ENCODE data around the gene ANXA4. TPM values are rescaled to one million over a fixed set of nuclear protein-coding genes. Genes with fewer than 3 reads are reported as not detected.

ANXA4 gene
- polyA plus RNA-seq, 1 donor from 2014 or later: 121 TPM

DNA sequence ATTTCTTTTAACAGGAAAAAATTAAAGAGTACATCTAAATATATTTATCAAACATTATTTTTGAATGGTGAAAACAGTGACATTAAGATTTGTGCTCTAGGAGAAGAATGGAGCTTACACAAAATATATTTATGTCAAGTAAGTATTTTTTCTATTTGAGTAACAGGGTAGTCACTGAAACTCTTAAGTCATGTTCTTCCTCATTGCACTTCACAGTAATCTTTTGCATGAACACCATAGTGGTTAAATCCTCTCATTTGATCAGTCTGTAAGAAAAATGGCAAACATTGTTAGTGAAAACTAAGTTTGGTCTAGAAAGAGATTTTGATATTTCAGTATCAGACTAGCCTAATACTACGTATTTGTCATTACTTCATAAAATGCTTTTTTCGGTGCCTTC lies 95.6 kb downstream of the ANXA4 start:
- peaks cover 3% of the 10 kb centered on the region for H3K36me3 Mint-ChIP-seq

DNA sequence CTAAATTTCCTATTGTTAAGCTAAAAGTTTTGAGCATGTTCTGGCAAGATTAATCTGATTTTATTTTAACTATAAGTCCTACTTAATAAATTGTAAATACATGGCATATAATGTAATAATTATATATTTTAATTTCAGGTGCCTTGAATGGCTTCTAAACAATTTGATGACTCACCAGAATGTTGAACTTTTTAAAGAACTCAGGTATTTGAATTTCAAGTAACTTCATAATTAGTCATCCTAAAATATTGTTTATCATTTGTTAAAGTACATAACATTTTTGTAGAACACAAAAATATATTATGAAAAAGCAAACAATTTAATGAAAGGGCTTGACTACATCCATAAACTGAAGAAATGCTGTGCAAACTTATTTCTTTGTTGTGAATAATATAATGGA lies 102.1 kb downstream of the ANXA4 start:
- Mint-ChIP-seq H3K36me3 (peaks cover 1% of the 10 kb centered on the region), H3K4me1 (no peaks in the 10 kb centered on the region), H3K4me3 (no peak overlapping the region), H3K27ac (no peak overlapping the region), H3K9me3 (no peaks in the 10 kb centered on the region), H3K27me3 (no peaks in the 10 kb centered on the region)

More for the DNA sequence above, 95.6 kb downstream of the ANXA4 start:
- peaks cover 18 to 29% (median 25%) of the 10 kb centered on the region in 3 donors for H3K4me1 Mint-ChIP-seq
- H3K9me3 Mint-ChIP-seq: no peaks in the 10 kb centered on the region
- no peak overlapping the region for H3K27ac Mint-ChIP-seq
- no peak overlapping the region for H3K4me3 Mint-ChIP-seq
- H3K27me3 Mint-ChIP-seq: no peaks in the 10 kb centered on the region

DNA sequence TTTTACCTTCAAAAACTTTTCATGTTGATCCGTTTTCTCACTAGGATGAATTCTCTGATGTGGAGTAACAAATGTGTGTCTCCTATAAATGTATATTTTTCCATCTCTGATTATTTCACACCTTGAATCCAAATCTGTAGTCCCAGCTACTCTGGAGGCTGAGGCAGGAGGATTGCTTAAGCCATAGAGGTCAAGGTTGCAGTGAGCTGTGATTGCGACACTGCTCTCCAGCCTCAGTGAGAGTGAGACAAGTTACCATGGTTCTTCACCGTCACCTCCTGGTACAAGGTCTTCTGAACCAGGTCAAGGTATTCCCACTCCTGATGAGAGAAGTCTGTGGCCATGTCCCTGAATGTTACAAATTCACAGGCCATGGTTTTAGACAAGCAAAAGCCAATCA lies 102.6 kb downstream of the ANXA4 start:
- Mint-ChIP-seq H3K9me3 (no peaks in the 10 kb centered on the region), H3K36me3 (peaks cover 1% of the 10 kb centered on the region), H3K27me3 (no peaks in the 10 kb centered on the region), H3K4me1 (no peaks in the 10 kb centered on the region), H3K27ac (no peak overlapping the region), H3K4me3 (no peak overlapping the region)

DNA sequence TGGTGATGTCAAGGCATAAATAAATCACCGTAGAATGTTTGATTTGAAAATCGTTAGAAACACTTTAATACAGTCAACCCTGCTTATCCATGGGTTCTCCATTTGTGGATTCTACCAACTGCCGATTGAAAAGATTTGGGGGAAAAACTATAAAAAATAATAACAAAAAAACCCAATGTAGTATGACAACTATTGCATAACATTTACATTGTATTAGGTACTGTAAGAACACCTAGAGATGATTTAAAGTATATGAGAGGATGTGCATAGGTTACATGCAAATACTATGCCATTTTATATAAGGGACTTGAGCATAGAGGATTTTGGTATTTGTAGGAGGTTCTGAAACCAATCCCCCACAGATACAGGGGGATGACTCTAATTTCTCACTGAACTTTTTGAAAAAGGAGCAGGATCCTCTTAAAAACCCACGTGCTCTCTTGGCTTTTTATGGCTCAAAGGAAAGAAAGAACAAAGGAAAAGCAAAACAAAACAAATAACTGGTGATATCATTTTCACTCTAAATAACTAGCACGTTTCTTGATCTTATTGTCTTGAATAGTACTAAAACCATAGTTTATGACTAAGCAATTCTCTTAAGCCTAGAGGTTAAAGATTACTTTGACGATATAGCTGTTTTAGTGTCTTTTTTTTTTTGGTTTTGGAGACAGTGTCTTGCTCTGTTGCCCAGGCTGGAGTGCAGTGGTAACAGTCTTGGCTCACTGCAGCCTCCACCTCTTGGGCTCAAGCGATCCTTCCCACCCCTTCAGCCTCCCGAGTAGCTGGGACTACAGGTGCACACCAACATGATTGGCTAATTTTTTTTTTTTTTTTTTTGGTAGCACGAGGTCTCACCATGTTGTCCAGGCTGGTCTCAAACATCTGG lies 104.5 kb downstream of the ANXA4 start:
- H3K9me3 Mint-ChIP-seq: no peaks in the 10 kb centered on the region
- no peaks in the 10 kb centered on the region for H3K4me1 Mint-ChIP-seq
- H3K36me3 Mint-ChIP-seq: peaks cover 4% of the 10 kb centered on the region
- no peaks in the 10 kb centered on the region for H3K27me3 Mint-ChIP-seq
- H3K27ac Mint-ChIP-seq: no peak overlapping the region
- H3K4me3 Mint-ChIP-seq: no peak overlapping the region

DNA sequence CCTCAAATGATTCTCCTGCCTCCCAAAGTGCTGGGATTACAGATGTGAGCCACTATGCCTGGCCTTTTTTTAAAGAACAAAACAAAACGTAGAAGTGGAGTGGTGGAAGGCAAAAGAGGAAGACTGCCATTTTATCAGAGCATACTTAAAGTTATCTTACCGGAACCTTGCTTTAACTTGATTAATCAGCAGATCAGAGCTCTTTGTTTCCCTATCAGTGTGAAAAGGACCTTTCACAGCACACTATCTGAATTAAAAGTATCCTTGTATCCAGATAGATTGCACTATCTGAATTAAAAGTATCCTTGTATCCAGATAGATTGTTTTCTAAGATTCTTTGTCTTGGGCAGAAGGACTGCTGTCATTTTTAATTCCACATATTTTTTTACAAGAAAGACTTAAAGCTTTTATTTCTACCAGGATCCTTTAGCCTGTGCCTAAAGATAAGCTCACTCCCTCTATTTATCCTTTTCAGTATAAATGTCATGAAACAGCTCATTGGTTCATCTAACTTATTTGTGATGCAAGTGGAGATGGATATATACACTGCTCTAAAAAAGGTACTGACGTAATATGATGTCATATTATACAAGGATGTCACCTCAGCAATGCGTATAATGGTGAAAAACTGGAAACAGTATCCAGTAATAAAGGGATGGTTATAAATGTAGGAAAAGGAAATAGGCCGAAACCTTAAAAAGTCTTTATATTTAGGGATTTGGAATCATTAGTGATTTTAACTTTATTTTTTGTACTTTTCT lies 105.3 kb downstream of the ANXA4 start:
- Mint-ChIP-seq H3K27me3 (no peaks in the 10 kb centered on the region), H3K36me3 (peaks cover 4% of the 10 kb centered on the region), H3K4me1 (no peaks in the 10 kb centered on the region), H3K9me3 (no peaks in the 10 kb centered on the region), H3K4me3 (no peak overlapping the region), H3K27ac (no peak overlapping the region)

DNA sequence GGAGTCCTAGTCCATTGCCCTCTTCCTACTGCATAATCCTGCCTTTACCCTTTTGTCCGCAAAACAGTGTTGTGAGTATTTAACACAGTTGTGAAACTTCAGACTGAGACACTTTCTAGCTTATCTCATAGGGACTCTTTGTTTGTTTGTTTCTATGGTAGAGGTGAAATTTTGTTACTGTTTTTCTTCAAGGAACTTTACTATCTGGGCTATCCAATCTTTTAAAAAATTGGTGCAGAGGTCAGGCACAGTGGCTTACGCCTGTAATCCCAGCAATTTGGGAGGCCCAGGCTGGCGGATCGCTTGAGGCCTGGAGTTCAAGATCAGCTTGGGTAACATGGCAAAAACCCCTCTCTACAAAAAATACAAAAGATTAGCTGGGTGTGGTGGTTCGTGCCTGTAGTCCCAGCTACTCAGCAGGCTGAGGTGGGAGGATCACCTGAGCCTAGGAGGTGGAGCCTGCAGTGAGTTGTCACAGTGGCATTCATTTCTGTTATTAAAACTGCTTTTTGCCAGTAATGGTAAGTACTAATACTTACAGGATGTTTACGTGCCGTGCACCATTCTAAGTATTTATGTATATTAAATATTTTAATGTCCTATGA lies 106.4 kb downstream of the ANXA4 start:
- Mint-ChIP-seq H3K9me3 (no peaks in the 10 kb centered on the region), H3K27ac (no peak overlapping the region), H3K4me1 (no peaks in the 10 kb centered on the region), H3K36me3 (peaks cover 7% of the 10 kb centered on the region), H3K4me3 (no peak overlapping the region), H3K27me3 (no peaks in the 10 kb centered on the region)

DNA sequence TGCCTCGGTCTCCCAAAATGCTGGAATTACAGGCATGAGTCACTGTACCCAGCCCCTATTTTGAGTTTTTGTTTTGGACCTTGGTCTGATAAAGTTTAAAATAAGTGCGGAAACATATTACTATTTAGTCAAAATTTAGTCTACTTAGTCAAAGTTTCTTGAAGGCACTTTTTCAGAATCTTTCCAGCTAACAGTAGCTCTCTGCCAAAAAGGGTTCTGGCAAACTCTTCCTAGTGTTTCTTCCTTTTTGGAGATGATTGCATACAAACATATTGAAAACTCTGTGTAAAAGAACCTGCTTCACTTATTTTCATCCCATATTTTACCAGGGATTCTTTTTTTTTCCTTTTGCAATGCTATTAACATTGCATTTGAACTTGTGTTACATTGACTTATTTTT lies 116.3 kb downstream of the ANXA4 start:
- no peak overlapping the region for H3K27ac Mint-ChIP-seq
- H3K36me3 Mint-ChIP-seq: peaks cover 13% of the 10 kb centered on the region
- no peaks in the 10 kb centered on the region for H3K4me1 Mint-ChIP-seq
- H3K27me3 Mint-ChIP-seq: no peaks in the 10 kb centered on the region
- H3K4me3 Mint-ChIP-seq: no peak overlapping the region
- no peaks in the 10 kb centered on the region for H3K9me3 Mint-ChIP-seq

DNA sequence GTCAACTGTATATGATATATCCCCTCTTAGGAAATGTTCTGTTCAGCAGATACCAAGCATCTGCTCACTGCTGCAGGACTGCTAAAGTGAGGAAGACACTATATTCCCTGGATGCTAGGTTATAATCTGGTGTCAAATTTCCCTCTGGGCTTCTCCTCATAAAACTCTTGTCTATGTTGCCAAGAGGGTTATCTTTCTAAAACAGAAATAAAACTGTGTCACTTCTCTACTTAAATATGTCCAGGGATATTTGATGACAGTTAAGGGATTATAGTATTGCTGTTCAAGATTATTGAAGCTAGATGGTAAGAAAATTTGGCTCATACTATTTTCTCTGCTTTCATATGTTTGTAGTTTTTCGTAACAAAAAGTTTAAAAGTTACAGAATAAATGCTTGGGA lies 121.4 kb downstream of the ANXA4 start:
- Mint-ChIP-seq H3K36me3 (peaks cover 2% of the 10 kb centered on the region), H3K4me3 (no peak overlapping the region), H3K4me1 (no peaks in the 10 kb centered on the region), H3K27ac (no peak overlapping the region), H3K27me3 (no peaks in the 10 kb centered on the region), H3K9me3 (no peaks in the 10 kb centered on the region)

Other genes starting within 250 kb of the ANXA4 start
- 6.0 TPM for gene AAK1, start 98.4 kb upstream of the ANXA4 start, polyA plus RNA-seq
- gene GMCL1, start 87.5 kb downstream of the ANXA4 start, polyA plus RNA-seq: 25.7 TPM
- 79.0 TPM for gene SNRNP27, start 151.8 kb downstream of the ANXA4 start, polyA plus RNA-seq
- 6.8 TPM for gene MXD1, start 173.0 kb downstream of the ANXA4 start, polyA plus RNA-seq
- gene ASPRV1, start 219.5 kb downstream of the ANXA4 start, polyA plus RNA-seq: 0.35 TPM

Measured in IgD-negative memory B cell (primary cell).